NCI-H2081 treated with DMSO at 0.1 percent for 48 hours (cell line): ENCODE results near the gene SRGAP3.

ENCODE experiments used
- DNase-seq: peaks from one replicate; lab custom pipeline; 2025; lab: John Stamatoyannopoulos, UW

SRGAP3 gene

GRCh38 chr3:9015250-9015649 lies 234.2 kb downstream of the SRGAP3 start:
- no peak for DNase-seq

- no peak for DNase-seq
These were observed 235.5 kb downstream of the SRGAP3 start for GRCh38 chr3:9013782-9014563.

GRCh38 chr3:9012521-9012920 lies 236.9 kb downstream of the SRGAP3 start:
- no peak for DNase-seq

GRCh38 chr3:9009976-9010545 lies 239.4 kb downstream of the SRGAP3 start:
- DNase-seq: no peak

- DNase-seq: no peak
These were observed 240.7 kb downstream of the SRGAP3 start for GRCh38 chr3:9008550-9009255.

- DNase-seq: no peak
These were observed 241.5 kb downstream of the SRGAP3 start for GRCh38 chr3:9007928-9008327.

GRCh38 chr3:9007213-9007612 lies 242.2 kb downstream of the SRGAP3 start:
- DNase-seq: no peak

GRCh38 chr3:9000041-9000440 lies 249.4 kb downstream of the SRGAP3 start:
- DNase-seq: no peak

GRCh38 chr3:8997151-8997550 lies 252.3 kb downstream of the SRGAP3 start:
- no peak for DNase-seq

- no peak for DNase-seq
These were observed 252.7 kb downstream of the SRGAP3 start for GRCh38 chr3:8996681-8997121.

- DNase-seq: no peak
These were observed 253.2 kb downstream of the SRGAP3 start for GRCh38 chr3:8996216-8996615.

- DNase-seq: no peak
These were observed 255.2 kb downstream of the SRGAP3 start for GRCh38 chr3:8994226-8994625.

- DNase-seq: no peak
These were observed 256.1 kb downstream of the SRGAP3 start for GRCh38 chr3:8993331-8993730.

GRCh38 chr3:8992854-8993253 lies 256.6 kb downstream of the SRGAP3 start:
- no peak for DNase-seq

GRCh38 chr3:8992199-8992598 lies 257.2 kb downstream of the SRGAP3 start:
- DNase-seq: no peak

- no peak for DNase-seq
These were observed 258.9 kb downstream of the SRGAP3 start for GRCh38 chr3:8990266-8991215.

GRCh38 chr3:8988791-8989558 lies 260.5 kb downstream of the SRGAP3 start:
- no peak for DNase-seq

GRCh38 chr3:8988384-8988655 lies 261.1 kb downstream of the SRGAP3 start:
- DNase-seq: no peak

GRCh38 chr3:8987645-8988383 lies 261.6 kb downstream of the SRGAP3 start:
- DNase-seq: no peak

GRCh38 chr3:8987226-8987625 lies 262.2 kb downstream of the SRGAP3 start:
- DNase-seq: no peak

GRCh38 chr3:8986741-8987140 lies 262.7 kb downstream of the SRGAP3 start:
- no peak for DNase-seq
